K562 (cell line): Measurements from ENCODE around the gene CIB1. TPM values are rescaled to one million over a fixed set of nuclear protein-coding genes. Genes with fewer than 3 reads are reported as not detected.

ENCODE experiments used
- BRF2 ChIP-seq: IDR thresholded peaks from 3 replicates; pipeline ENCODE4 v1.6.1; 2011; ENCODE audit warnings: borderline replicate concordance, mild to moderate bottlenecking; ENCODE audit not compliant: insufficient read length, insufficient read depth
- CBFA2T2 ChIP-seq: fragments of 450-650 bp; conservative IDR thresholded peaks from 2 replicates; pipeline ENCODE4 v1.6.1; 2017; ENCODE audit warnings: mild to moderate bottlenecking
- ELF4 ChIP-seq: fragments of 450-650 bp; formaldehyde crosslinking; IDR thresholded peaks from 2 replicates; pipeline ENCODE4 v1.4.0; 2022; ENCODE audit warnings: missing genetic modification characterization
- HDAC6 ChIP-seq: IDR thresholded peaks from 2 replicates; pipeline ENCODE4 v1.6.1; 2012; ENCODE audit warnings: low read depth, mild to moderate bottlenecking, control low read depth, inconsistent platforms, low read length, moderate library complexity
- HMG20B ChIP-seq: fragments of 250-450 bp; sonication (Bioruptor Pico); IDR thresholded peaks from 2 replicates; pipeline ENCODE4 v1.5.0; 2021; ENCODE audit warnings: mild to moderate bottlenecking
- JUNB ChIP-seq: fragments of 450-650 bp; formaldehyde crosslinking; conservative IDR thresholded peaks from 2 replicates; pipeline ENCODE4 v1.4.0; 2020; ENCODE audit warnings: mild to moderate bottlenecking
- LARP7 ChIP-seq: fragments of 450-650 bp; IDR thresholded peaks from 2 replicates; pipeline ENCODE4 v1.6.1; 2016
- NELFE ChIP-seq: IDR thresholded peaks from 2 replicates; pipeline ENCODE4 v1.6.1; 2011; ENCODE audit warnings: mild to moderate bottlenecking; ENCODE audit not compliant: insufficient read depth, insufficient read length
- PTBP1 ChIP-seq: fragments of 200-400 bp; formaldehyde crosslinking; IDR thresholded peaks from 2 replicates; pipeline ENCODE4 v1.6.1; 2017; ENCODE audit warnings: low read depth, low read length
- SAFB2 ChIP-seq: fragments of 200-400 bp; formaldehyde crosslinking; IDR thresholded peaks from 2 replicates; pipeline ENCODE4 v1.6.1; 2018; ENCODE audit warnings: borderline replicate concordance, low read length, low read depth, moderate library complexity; ENCODE audit not compliant: severe bottlenecking
- SOX6 ChIP-seq: fragments of 450-650 bp; IDR thresholded peaks from 2 replicates; pipeline ENCODE4 v1.6.1; 2014; ENCODE audit warnings: mild to moderate bottlenecking
- TEAD2 ChIP-seq: fragments of 450-650 bp; IDR thresholded peaks from 2 replicates; pipeline ENCODE4 v1.6.1; 2016; ENCODE audit warnings: missing genetic modification characterization, control low read depth, missing compliant biosample characterization
- ZC3H8 ChIP-seq: fragments of 450-650 bp; IDR thresholded peaks from 2 replicates; pipeline ENCODE4 v1.6.1; 2017
- ZKSCAN1 ChIP-seq: fragments of 150-350 bp; IDR thresholded peaks from 2 replicates; pipeline ENCODE4 v1.6.1; 2016; ENCODE audit warnings: low read depth, low read length
- ZNF124 ChIP-seq: sonication (generic); formaldehyde crosslinking; IDR thresholded peaks from 2 replicates; pipeline ENCODE4 v1.8.1; 2022; ENCODE audit warnings: missing genetic modification reagents
- ZNF280B ChIP-seq: fragments of 250-450 bp; sonication (Bioruptor Pico); IDR thresholded peaks from 2 replicates; pipeline ENCODE4 v1.5.1; 2021; ENCODE audit warnings: mild to moderate bottlenecking
- ZNF311 ChIP-seq: fragments of 250-450 bp; sonication (Bioruptor Pico); IDR thresholded peaks from 2 replicates; pipeline ENCODE4 v1.4.0; 2020; ENCODE audit warnings: mild to moderate bottlenecking, moderate library complexity
- ZNF408 ChIP-seq: fragments of 250-450 bp; sonication (Bioruptor Pico); IDR thresholded peaks from 2 replicates; pipeline ENCODE4 v1.4.0; 2020; ENCODE audit warnings: low read depth, mild to moderate bottlenecking, moderate library complexity
- ZNF431 ChIP-seq: sonication (generic); formaldehyde crosslinking; IDR thresholded peaks from 2 replicates; pipeline ENCODE4 v1.8.0; 2022; ENCODE audit warnings: mild to moderate bottlenecking, missing genetic modification reagents
- ZNF584 ChIP-seq: fragments of 200-800 bp; sonication (Bioruptor generic); IDR thresholded peaks from 2 replicates; pipeline ENCODE4 v1.6.1; 2016; ENCODE audit warnings: low read depth, mild to moderate bottlenecking, missing genetic modification characterization, missing compliant biosample characterization
- ZNF780A ChIP-seq: fragments of 250-450 bp; sonication (Bioruptor Pico); IDR thresholded peaks from 2 replicates; pipeline ENCODE4 v1.5.0; 2021; ENCODE audit warnings: mild to moderate bottlenecking
- polyA plus RNA-seq, 8 experiments: library from polyadenylated mRNA; depleted of rRNA in 4 of 8; stranded (reverse) in 5 of 8; unstranded in 3 of 8; fragments of >200 nt; fragmentation: Nextera tagmentation in 2 of 8; fragmentation: Illumina TruSeq in 1 of 8; extraction: Ambion mirVana in 2 of 8; extraction: Trizol in 1 of 8; gene quantifications; 2 replicates each; pipeline versions ENCODE4 v1.2.1 to v1.2.3, GENCODE V29; 2011 to 2014; ENCODE audit warnings: inconsistent platforms in 1 of 8, missing spikeins in 1 of 8
- total RNA-seq, 7 experiments: library from RNA; depleted of rRNA in 6 of 7; stranded (reverse); fragments of >200 nt in 6 of 7; fragmentation: Illumina TruSeq in 2 of 7; extraction: Trizol in 2 of 7; gene quantifications; 2 replicates each; pipeline versions ENCODE4 v1.2.1 to v1.2.3, GENCODE V29; 2011 to 2021; ENCODE audit warnings: low replicate concordance in 1 of 7
- TF ChIP-seq, protein P1 (sequence below): fragments of 450-650 bp; IDR thresholded peaks from 2 replicates; pipeline ENCODE4 v1.6.1; 2016; ENCODE audit warnings: low read depth, mild to moderate bottlenecking, moderate library complexity
- TF ChIP-seq, protein P2 (sequence below): fragments of 450-650 bp; IDR thresholded peaks from 2 replicates; pipeline ENCODE4 v1.6.1; 2017; ENCODE audit warnings: antibody characterized with exemption, mild to moderate bottlenecking

Gene CIB1
- total and polyA plus RNA-seq, 9 of the 15 experiments (the other 6 are each of a cell fraction or from before 2014, with no cell fraction given): 14.9 to 136 (median 64.5) TPM

DNA sequence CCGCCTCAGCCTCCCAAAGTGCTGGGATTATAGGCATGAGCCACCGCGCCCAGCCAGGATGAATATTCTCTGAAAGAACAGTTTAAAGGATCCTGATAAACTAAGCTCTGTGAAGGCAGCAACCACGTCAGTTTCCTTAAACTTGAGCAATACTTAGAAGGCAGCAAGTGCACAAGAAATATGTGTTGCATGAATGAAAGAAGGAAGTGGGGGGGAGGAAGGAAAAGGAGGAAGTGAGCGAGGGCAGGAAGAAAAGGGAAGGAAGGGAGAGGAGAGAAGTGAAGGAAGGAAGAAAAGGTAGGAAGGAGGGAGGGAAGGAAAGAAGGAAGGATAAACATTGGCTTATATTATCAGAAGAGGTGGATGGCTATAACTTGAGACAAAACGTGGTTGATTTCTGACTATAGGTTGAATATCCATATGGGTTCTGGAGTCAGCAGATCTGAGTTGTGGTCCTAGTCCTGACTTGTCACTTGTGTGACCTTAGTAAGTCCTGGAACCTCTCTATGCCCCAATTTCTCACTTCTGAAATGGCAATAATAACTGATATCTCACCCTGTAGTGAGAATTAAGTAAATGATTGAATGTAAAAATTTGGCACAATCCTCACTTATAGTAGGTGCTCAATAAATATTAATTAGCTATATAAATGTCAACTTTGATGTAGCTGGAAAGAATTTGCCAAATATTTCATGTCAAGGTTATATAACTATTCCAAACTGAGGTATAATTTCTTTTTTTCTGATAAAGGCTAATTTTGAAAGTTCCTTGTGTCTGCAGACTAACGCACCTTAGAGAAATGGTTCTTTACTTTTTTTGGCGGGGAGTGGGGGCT lies 44.6 kb downstream of the CIB1 start (continued):
- TF ChIP-seq HMG20B (CRISPR knock-in tag) (no peak), CBFA2T2 (no peak), ZNF780A (CRISPR knock-in tag) (no peak), JUNB (CRISPR knock-in tag) (no peak), HDAC6 (no peak), SAFB2 (no peak), ELF4 (CRISPR knock-in tag) (peak; percentile 90), ZNF584 (CRISPR knock-in tag) (no peak), ZNF408 (CRISPR knock-in tag) (no peak), LARP7 (peak; percentile 88; the same call in 1 of the 2 replicates), TEAD2 (tag) (no peak), BRF2 (no peak), ZNF280B (CRISPR knock-in tag) (no peak), ZKSCAN1 (no peak), PTBP1 (no peak), ZNF124 (CRISPR knock-in tag) (no peak), SOX6 (no peak), NELFE (no peak), ZNF431 (CRISPR knock-in tag) (no peak), ZNF311 (CRISPR knock-in tag) (no peak), ZC3H8 (peak; percentile 75; the same call in 1 of the 2 replicates)
- TF ChIP-seq, protein P1, sequence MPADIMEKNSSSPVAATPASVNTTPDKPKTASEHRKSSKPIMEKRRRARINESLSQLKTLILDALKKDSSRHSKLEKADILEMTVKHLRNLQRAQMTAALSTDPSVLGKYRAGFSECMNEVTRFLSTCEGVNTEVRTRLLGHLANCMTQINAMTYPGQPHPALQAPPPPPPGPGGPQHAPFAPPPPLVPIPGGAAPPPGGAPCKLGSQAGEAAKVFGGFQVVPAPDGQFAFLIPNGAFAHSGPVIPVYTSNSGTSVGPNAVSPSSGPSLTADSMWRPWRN: no peak
- TF ChIP-seq, protein P2, sequence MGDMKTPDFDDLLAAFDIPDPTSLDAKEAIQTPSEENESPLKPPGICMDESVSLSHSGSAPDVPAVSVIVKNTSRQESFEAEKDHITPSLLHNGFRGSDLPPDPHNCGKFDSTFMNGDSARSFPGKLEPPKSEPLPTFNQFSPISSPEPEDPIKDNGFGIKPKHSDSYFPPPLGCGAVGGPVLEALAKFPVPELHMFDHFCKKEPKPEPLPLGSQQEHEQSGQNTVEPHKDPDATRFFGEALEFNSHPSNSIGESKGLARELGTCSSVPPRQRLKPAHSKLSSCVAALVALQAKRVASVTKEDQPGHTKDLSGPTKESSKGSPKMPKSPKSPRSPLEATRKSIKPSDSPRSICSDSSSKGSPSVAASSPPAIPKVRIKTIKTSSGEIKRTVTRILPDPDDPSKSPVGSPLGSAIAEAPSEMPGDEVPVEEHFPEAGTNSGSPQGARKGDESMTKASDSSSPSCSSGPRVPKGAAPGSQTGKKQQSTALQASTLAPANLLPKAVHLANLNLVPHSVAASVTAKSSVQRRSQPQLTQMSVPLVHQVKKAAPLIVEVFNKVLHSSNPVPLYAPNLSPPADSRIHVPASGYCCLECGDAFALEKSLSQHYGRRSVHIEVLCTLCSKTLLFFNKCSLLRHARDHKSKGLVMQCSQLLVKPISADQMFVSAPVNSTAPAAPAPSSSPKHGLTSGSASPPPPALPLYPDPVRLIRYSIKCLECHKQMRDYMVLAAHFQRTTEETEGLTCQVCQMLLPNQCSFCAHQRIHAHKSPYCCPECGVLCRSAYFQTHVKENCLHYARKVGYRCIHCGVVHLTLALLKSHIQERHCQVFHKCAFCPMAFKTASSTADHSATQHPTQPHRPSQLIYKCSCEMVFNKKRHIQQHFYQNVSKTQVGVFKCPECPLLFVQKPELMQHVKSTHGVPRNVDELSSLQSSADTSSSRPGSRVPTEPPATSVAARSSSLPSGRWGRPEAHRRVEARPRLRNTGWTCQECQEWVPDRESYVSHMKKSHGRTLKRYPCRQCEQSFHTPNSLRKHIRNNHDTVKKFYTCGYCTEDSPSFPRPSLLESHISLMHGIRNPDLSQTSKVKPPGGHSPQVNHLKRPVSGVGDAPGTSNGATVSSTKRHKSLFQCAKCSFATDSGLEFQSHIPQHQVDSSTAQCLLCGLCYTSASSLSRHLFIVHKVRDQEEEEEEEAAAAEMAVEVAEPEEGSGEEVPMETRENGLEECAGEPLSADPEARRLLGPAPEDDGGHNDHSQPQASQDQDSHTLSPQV: no peak; the same call in 1 of the 2 replicates
